ENCODE data around the gene GNAS-AS1. TPM values are rescaled to one million over a fixed set of nuclear protein-coding genes. Genes with fewer than 3 reads are reported as not detected.
A peak's percentile ranks its signal among the peaks of the same experiment; 100 is the strongest.

Gene GNAS-AS1
- polyA plus RNA-seq, 2 donors: 0.09 to 0.49 TPM

GRCh38 chr20:58888521-58889333 is 38.0 kb upstream of the GNAS-AS1 start:
- peak overlapping the region; percentile 74 to 79 for H3K4me3 ChIP-seq (ENCODE audit: low read depth in 1 of 2, low read length in 2 of 2)
- H3K27me3 ChIP-seq (ENCODE audit: control insufficient read depth in 1 of 2, insufficient read depth in 2 of 2, low read length in 2 of 2): no peaks in the 10 kb centered on the region
- 48 to 50% methylated on average over 93 to 101 of the region's 101 CpGs for WGBS, 2 donors
- H3K27ac ChIP-seq (ENCODE audit: low read depth in 2 of 2, low read length in 1 of 2): peak overlapping the region; percentile 94 to 99
- no peaks in the 10 kb centered on the region for H3K4me1 ChIP-seq (ENCODE audit: control insufficient read depth in 2 of 2, insufficient read depth in 2 of 2, low read length in 1 of 2)
- no peaks in the 10 kb centered on the region for H3K9me3 ChIP-seq (ENCODE audit: control insufficient read depth in 2 of 2, insufficient read depth in 1 of 2, low read depth in 1 of 2, low read length in 1 of 2)
- H3K36me3 ChIP-seq (ENCODE audit: control insufficient read depth in 2 of 2, insufficient read depth in 2 of 2, low read length in 1 of 2): no peaks in the 10 kb centered on the region

GRCh38 chr20:58888103-58888502 is 37.4 kb upstream of the GNAS-AS1 start:
- Histone ChIP-seq H3K4me1 (ENCODE audit: control insufficient read depth in 2 of 2, insufficient read depth in 2 of 2, low read length in 1 of 2) (no peaks in the 10 kb centered on the region), H3K27me3 (ENCODE audit: control insufficient read depth in 1 of 2, insufficient read depth in 2 of 2, low read length in 2 of 2) (no peaks in the 10 kb centered on the region), H3K9me3 (ENCODE audit: control insufficient read depth in 2 of 2, insufficient read depth in 1 of 2, low read depth in 1 of 2, low read length in 1 of 2) (no peaks in the 10 kb centered on the region), H3K4me3 (ENCODE audit: low read depth in 1 of 2, low read length in 2 of 2) (peak overlapping the region; percentile 56 to 74), H3K27ac (ENCODE audit: low read depth in 2 of 2, low read length in 1 of 2) (peak overlapping the region in 1 of 2 donors; percentile 71), H3K36me3 (ENCODE audit: control insufficient read depth in 2 of 2, insufficient read depth in 2 of 2, low read length in 1 of 2) (no peaks in the 10 kb centered on the region)
- WGBS, 2 donors: 54 to 56% methylated on average over 12 of the region's 12 CpGs

GRCh38 chr20:58886546-58886945 is 35.8 kb upstream of the GNAS-AS1 start:
- H3K4me1 ChIP-seq (ENCODE audit: control insufficient read depth in 2 of 2, insufficient read depth in 2 of 2, low read length in 1 of 2): no peaks in the 10 kb centered on the region
- H3K36me3 ChIP-seq (ENCODE audit: control insufficient read depth in 2 of 2, insufficient read depth in 2 of 2, low read length in 1 of 2): no peaks in the 10 kb centered on the region
- no peaks in the 10 kb centered on the region for H3K27me3 ChIP-seq (ENCODE audit: control insufficient read depth in 1 of 2, insufficient read depth in 2 of 2, low read length in 2 of 2)
- no peak overlapping the region for H3K27ac ChIP-seq (ENCODE audit: low read depth in 2 of 2, low read length in 1 of 2)
- no peaks in the 10 kb centered on the region for H3K9me3 ChIP-seq (ENCODE audit: control insufficient read depth in 2 of 2, insufficient read depth in 1 of 2, low read depth in 1 of 2, low read length in 1 of 2)
- H3K4me3 ChIP-seq (ENCODE audit: low read depth in 1 of 2, low read length in 2 of 2): no peak overlapping the region

- Histone ChIP-seq H3K27me3 (ENCODE audit: control insufficient read depth in 1 of 2, insufficient read depth in 2 of 2, low read length in 2 of 2) (no peaks in the 10 kb centered on the region), H3K4me3 (ENCODE audit: low read depth in 1 of 2, low read length in 2 of 2) (no peak overlapping the region), H3K27ac (ENCODE audit: low read depth in 2 of 2, low read length in 1 of 2) (no peak overlapping the region), H3K4me1 (ENCODE audit: control insufficient read depth in 2 of 2, insufficient read depth in 2 of 2, low read length in 1 of 2) (no peaks in the 10 kb centered on the region), H3K9me3 (ENCODE audit: control insufficient read depth in 2 of 2, insufficient read depth in 1 of 2, low read depth in 1 of 2, low read length in 1 of 2) (no peaks in the 10 kb centered on the region), H3K36me3 (ENCODE audit: control insufficient read depth in 2 of 2, insufficient read depth in 2 of 2, low read length in 1 of 2) (no peaks in the 10 kb centered on the region)
- 75 to 79% methylated on average over 3 of the region's 3 CpGs for WGBS, 2 donors
Observed at GRCh38 chr20:58884966-58885365, 34.3 kb upstream of the GNAS-AS1 start.

GRCh38 chr20:58883241-58883691 is 32.6 kb upstream of the GNAS-AS1 start:
- H3K36me3 ChIP-seq (ENCODE audit: control insufficient read depth in 2 of 2, insufficient read depth in 2 of 2, low read length in 1 of 2): no peaks in the 10 kb centered on the region
- no peaks in the 10 kb centered on the region for H3K9me3 ChIP-seq (ENCODE audit: control insufficient read depth in 2 of 2, insufficient read depth in 1 of 2, low read depth in 1 of 2, low read length in 1 of 2)
- no peak overlapping the region for H3K27ac ChIP-seq (ENCODE audit: low read depth in 2 of 2, low read length in 1 of 2)
- no peaks in the 10 kb centered on the region for H3K27me3 ChIP-seq (ENCODE audit: control insufficient read depth in 1 of 2, insufficient read depth in 2 of 2, low read length in 2 of 2)
- H3K4me3 ChIP-seq (ENCODE audit: low read depth in 1 of 2, low read length in 2 of 2): no peak overlapping the region
- 84 to 85% methylated on average over 9 of the region's 9 CpGs for WGBS, 2 donors
- H3K4me1 ChIP-seq (ENCODE audit: control insufficient read depth in 2 of 2, insufficient read depth in 2 of 2, low read length in 1 of 2): no peaks in the 10 kb centered on the region

- H3K9me3 ChIP-seq (ENCODE audit: control insufficient read depth in 2 of 2, insufficient read depth in 1 of 2, low read depth in 1 of 2, low read length in 1 of 2): no peaks in the 10 kb centered on the region
- WGBS, 2 donors: 86 to 95% methylated on average over 5 of the region's 5 CpGs
- H3K27ac ChIP-seq (ENCODE audit: low read depth in 2 of 2, low read length in 1 of 2): no peak overlapping the region
- H3K27me3 ChIP-seq (ENCODE audit: control insufficient read depth in 1 of 2, insufficient read depth in 2 of 2, low read length in 2 of 2): no peaks in the 10 kb centered on the region
- no peaks in the 10 kb centered on the region for H3K4me1 ChIP-seq (ENCODE audit: control insufficient read depth in 2 of 2, insufficient read depth in 2 of 2, low read length in 1 of 2)
- H3K4me3 ChIP-seq (ENCODE audit: low read depth in 1 of 2, low read length in 2 of 2): no peak overlapping the region
- no peaks in the 10 kb centered on the region for H3K36me3 ChIP-seq (ENCODE audit: control insufficient read depth in 2 of 2, insufficient read depth in 2 of 2, low read length in 1 of 2)
Observed at GRCh38 chr20:58882704-58883089, 32.0 kb upstream of the GNAS-AS1 start.

GRCh38 chr20:58880994-58881752 is 30.5 kb upstream of the GNAS-AS1 start:
- WGBS, 2 donors: 86% methylated on average over 9 of the region's 9 CpGs
- Histone ChIP-seq H3K36me3 (ENCODE audit: control insufficient read depth in 2 of 2, insufficient read depth in 2 of 2, low read length in 1 of 2) (no peaks in the 10 kb centered on the region), H3K9me3 (ENCODE audit: control insufficient read depth in 2 of 2, insufficient read depth in 1 of 2, low read depth in 1 of 2, low read length in 1 of 2) (no peaks in the 10 kb centered on the region), H3K27me3 (ENCODE audit: control insufficient read depth in 1 of 2, insufficient read depth in 2 of 2, low read length in 2 of 2) (no peaks in the 10 kb centered on the region), H3K4me3 (ENCODE audit: low read depth in 1 of 2, low read length in 2 of 2) (no peak overlapping the region), H3K4me1 (ENCODE audit: control insufficient read depth in 2 of 2, insufficient read depth in 2 of 2, low read length in 1 of 2) (no peaks in the 10 kb centered on the region), H3K27ac (ENCODE audit: low read depth in 2 of 2, low read length in 1 of 2) (no peak overlapping the region)

- WGBS, 2 donors: 93 to 96% methylated on average over 1 of the region's 1 CpG
- H3K4me1 ChIP-seq (ENCODE audit: control insufficient read depth in 2 of 2, insufficient read depth in 2 of 2, low read length in 1 of 2): no peaks in the 10 kb centered on the region
Observed at GRCh38 chr20:58880441-58880840, 29.7 kb upstream of the GNAS-AS1 start.

GRCh38 chr20:58878399-58878798 is 27.7 kb upstream of the GNAS-AS1 start:
- H3K9me3 ChIP-seq (ENCODE audit: control insufficient read depth in 2 of 2, insufficient read depth in 1 of 2, low read depth in 1 of 2, low read length in 1 of 2): no peaks in the 10 kb centered on the region
- H3K36me3 ChIP-seq (ENCODE audit: control insufficient read depth in 2 of 2, insufficient read depth in 2 of 2, low read length in 1 of 2): no peaks in the 10 kb centered on the region
- H3K27me3 ChIP-seq (ENCODE audit: control insufficient read depth in 1 of 2, insufficient read depth in 2 of 2, low read length in 2 of 2): no peaks in the 10 kb centered on the region
- WGBS, 2 donors: 93 to 96% methylated on average over 4 of the region's 4 CpGs
- no peak overlapping the region for H3K27ac ChIP-seq (ENCODE audit: low read depth in 2 of 2, low read length in 1 of 2)
- H3K4me3 ChIP-seq (ENCODE audit: low read depth in 1 of 2, low read length in 2 of 2): no peak overlapping the region
- H3K4me1 ChIP-seq (ENCODE audit: control insufficient read depth in 2 of 2, insufficient read depth in 2 of 2, low read length in 1 of 2): no peaks in the 10 kb centered on the region

More at GRCh38 chr20:58880441-58880840, 29.7 kb upstream of the GNAS-AS1 start:
- H3K36me3 ChIP-seq (ENCODE audit: control insufficient read depth in 2 of 2, insufficient read depth in 2 of 2, low read length in 1 of 2): no peaks in the 10 kb centered on the region
- no peaks in the 10 kb centered on the region for H3K9me3 ChIP-seq (ENCODE audit: control insufficient read depth in 2 of 2, insufficient read depth in 1 of 2, low read depth in 1 of 2, low read length in 1 of 2)
- no peaks in the 10 kb centered on the region for H3K27me3 ChIP-seq (ENCODE audit: control insufficient read depth in 1 of 2, insufficient read depth in 2 of 2, low read length in 2 of 2)
- H3K27ac ChIP-seq (ENCODE audit: low read depth in 2 of 2, low read length in 1 of 2): no peak overlapping the region
- H3K4me3 ChIP-seq (ENCODE audit: low read depth in 1 of 2, low read length in 2 of 2): no peak overlapping the region

Data from esophagus (tissue), 2 donors.